ENCODE results near the gene HAND1. TPM values are rescaled to one million over a fixed set of nuclear protein-coding genes. Genes with fewer than 3 reads are reported as not detected.

The HAND1 gene
- total RNA-seq, 1 donor from 2014 or later = not detected

GRCh38 chr5:154522284-154522683 is 44.3 kb upstream of the HAND1 start:
- no peak for DNase-seq (ENCODE audit: low read depth)
- no peak overlapping the region for H3K4me3 ChIP-seq (ENCODE audit: low read depth, low read length)
- no peak for TF ChIP-seq CTCF (conservative IDR thresholded peaks at IDR 0.05; ENCODE audit: low read depth, low read length)

DNA sequence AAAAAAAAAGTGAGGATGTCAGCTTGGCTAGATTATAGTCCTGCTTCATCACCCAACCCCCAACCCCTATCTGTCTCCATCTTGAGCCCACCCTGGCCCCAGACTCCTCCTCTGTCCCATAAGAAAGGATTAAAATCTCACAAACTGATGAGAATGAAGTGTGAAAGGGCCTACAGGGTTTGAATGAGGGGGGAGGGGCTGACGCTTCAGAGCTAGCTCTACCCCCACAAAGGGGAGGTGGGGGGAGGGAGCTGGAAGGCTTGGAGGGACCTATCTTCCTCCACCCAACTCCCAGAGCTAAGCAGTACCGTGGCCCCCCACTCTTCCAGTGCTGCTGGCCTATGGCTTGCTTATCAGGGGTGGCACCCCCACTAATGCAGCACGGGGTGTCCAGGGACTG is 43.7 kb upstream of the HAND1 start:
- DNase-seq (ENCODE audit: low read depth) = no peak

DNA sequence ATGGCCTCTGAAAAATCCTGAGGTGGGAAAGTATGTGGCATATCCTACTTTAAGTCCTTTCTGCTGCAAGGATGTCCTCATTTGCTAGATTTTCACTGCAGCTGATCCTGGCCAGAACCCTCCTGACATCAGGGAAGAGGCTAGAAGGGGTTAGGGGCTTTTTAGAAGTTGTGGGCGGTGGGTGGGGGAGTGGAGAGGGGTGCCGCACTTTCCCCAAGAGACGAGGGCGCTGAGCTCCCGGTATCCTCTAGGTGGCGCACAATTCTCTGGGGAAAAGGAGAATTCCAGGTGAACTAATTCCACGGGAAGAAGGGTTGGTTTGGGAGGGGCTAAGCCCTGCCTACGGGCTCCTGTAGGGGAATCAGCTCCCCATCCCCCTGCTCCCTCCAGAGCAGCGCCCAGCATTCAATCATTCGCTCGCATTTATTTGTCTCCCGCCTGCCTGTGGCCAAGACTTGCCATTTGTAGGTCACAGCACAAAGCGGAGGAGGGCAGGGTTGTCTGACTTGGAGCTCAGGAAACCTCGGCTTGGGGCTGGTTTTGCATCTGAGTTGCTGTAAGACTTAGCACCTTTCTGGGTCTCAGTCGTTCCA is 42.9 kb upstream of the HAND1 start:
- TF ChIP-seq CTCF (conservative IDR thresholded peaks at IDR 0.05; ENCODE audit: low read depth, low read length) = peak; percentile 88
- DNase-seq (ENCODE audit: low read depth) = no peak
- no peak overlapping the region for H3K4me3 ChIP-seq (ENCODE audit: low read depth, low read length)

More for the DNA sequence above, 43.7 kb upstream of the HAND1 start:
- no peak for TF ChIP-seq CTCF (conservative IDR thresholded peaks at IDR 0.05; ENCODE audit: low read depth, low read length)
- H3K4me3 ChIP-seq (ENCODE audit: low read depth, low read length) = no peak overlapping the region

DNA sequence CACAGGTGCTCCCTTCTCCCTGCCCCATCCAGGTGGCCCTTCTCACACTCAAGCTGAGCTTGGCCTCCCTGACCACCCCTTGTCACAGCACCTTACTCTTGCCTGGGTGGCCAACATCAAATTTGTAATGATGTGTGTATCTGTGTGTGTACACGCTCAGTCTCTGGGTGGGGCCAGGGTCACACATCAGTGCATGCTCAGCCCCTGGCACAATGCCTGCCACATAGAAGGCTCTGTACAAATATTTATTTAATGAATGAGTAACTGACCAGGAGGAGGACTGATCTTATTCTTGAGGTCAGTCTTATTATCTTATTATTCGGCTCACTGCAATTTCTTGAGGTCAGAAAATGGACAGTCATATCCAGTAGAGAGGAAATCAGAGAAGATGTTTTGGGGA is 41.3 kb upstream of the HAND1 start:
- H3K4me3 ChIP-seq (ENCODE audit: low read depth, low read length) = no peak overlapping the region
- peak; percentile 19 for DNase-seq (ENCODE audit: low read depth)
- no peak for TF ChIP-seq CTCF (conservative IDR thresholded peaks at IDR 0.05; ENCODE audit: low read depth, low read length)

- no peak overlapping the region for H3K4me3 ChIP-seq (ENCODE audit: low read depth, low read length)
- no peak for TF ChIP-seq CTCF (conservative IDR thresholded peaks at IDR 0.05; ENCODE audit: low read depth, low read length)
- no peak for DNase-seq (ENCODE audit: low read depth)
Observed at GRCh38 chr5:154518438-154518867, 40.4 kb upstream of the HAND1 start.

GRCh38 chr5:154517810-154518437 is 39.9 kb upstream of the HAND1 start:
- TF ChIP-seq CTCF (conservative IDR thresholded peaks at IDR 0.05; ENCODE audit: low read depth, low read length) = no peak
- no peak for DNase-seq (ENCODE audit: low read depth)
- no peak overlapping the region for H3K4me3 ChIP-seq (ENCODE audit: low read depth, low read length)

DNA sequence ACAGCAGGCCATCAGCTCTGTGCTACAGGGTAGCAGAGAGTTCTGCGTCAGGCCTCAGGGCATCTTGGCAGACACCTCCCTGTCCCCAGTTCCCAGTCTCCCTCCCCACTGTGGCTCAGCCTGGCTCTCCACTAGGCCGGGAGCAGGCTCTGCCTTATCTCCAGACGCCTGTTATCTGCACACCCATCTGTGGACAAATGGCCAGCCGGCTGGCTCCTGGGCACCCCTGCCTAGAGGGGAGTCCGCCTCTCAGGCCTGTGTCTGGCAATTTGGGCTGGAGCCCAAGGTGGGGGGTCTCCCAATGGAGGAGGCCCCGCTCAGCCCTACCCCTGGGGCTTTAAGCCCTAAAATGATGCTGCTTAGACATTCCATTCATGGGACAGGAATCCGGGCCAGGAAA is 39.2 kb upstream of the HAND1 start:
- H3K4me3 ChIP-seq (ENCODE audit: low read depth, low read length) = no peak overlapping the region
- no peak for TF ChIP-seq CTCF (conservative IDR thresholded peaks at IDR 0.05; ENCODE audit: low read depth, low read length)
- DNase-seq (ENCODE audit: low read depth) = no peak
